Measurements from ENCODE around the gene PCP2.

- TF ChIP-seq TCF4 (CRISPR knock-in tag; IDR thresholded peaks at IDR 0.05; ENCODE audit: borderline replicate concordance) (no peak), ZNF8 (CRISPR knock-in tag; IDR thresholded peaks at IDR 0.05) (no peak), CSRNP3 (CRISPR knock-in tag; IDR thresholded peaks at IDR 0.05) (no peak), ZNF70 (CRISPR knock-in tag; IDR thresholded peaks at IDR 0.05) (no peak), ISL1 (CRISPR knock-in tag; IDR thresholded peaks at IDR 0.05) (no peak), BACH2 (CRISPR knock-in tag; IDR thresholded peaks at IDR 0.05; ENCODE audit: borderline replicate concordance) (no peak), GLIS3 (CRISPR knock-in tag; IDR thresholded peaks at IDR 0.05) (no peak), RARB (CRISPR knock-in tag; IDR thresholded peaks at IDR 0.05) (no peak)
- TF ChIP-seq, protein P1, sequence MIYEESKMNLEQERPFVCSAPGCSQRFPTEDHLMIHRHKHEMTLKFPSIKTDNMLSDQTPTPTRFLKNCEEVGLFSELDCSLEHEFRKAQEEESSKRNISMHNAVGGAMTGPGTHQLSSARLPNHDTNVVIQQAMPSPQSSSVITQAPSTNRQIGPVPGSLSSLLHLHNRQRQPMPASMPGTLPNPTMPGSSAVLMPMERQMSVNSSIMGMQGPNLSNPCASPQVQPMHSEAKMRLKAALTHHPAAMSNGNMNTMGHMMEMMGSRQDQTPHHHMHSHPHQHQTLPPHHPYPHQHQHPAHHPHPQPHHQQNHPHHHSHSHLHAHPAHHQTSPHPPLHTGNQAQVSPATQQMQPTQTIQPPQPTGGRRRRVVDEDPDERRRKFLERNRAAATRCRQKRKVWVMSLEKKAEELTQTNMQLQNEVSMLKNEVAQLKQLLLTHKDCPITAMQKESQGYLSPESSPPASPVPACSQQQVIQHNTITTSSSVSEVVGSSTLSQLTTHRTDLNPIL (CRISPR knock-in tag; IDR thresholded peaks at IDR 0.05; ENCODE audit: low read depth) = no peak
- TF ChIP-seq, protein P2, sequence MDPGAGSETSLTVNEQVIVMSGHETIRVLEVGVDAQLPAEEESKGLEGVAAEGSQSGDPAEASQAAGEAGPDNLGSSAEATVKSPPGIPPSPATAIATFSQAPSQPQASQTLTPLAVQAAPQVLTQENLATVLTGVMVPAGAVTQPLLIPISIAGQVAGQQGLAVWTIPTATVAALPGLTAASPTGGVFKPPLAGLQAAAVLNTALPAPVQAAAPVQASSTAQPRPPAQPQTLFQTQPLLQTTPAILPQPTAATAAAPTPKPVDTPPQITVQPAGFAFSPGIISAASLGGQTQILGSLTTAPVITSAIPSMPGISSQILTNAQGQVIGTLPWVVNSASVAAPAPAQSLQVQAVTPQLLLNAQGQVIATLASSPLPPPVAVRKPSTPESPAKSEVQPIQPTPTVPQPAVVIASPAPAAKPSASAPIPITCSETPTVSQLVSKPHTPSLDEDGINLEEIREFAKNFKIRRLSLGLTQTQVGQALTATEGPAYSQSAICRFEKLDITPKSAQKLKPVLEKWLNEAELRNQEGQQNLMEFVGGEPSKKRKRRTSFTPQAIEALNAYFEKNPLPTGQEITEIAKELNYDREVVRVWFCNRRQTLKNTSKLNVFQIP (CRISPR knock-in tag; IDR thresholded peaks at IDR 0.05; ENCODE audit: borderline replicate concordance, low read depth) = no peak
These were observed 26.2 kb downstream of the PCP2 start for GRCh38 chr19:7607212-7607873.
